Measurements from ENCODE around the gene CLSTN2.

CLSTN2 gene

GRCh38 chr3:140467104-140467577 is 532.2 kb downstream of the CLSTN2 start:
- peak; percentile 5 to 42 (median 20) for DNase-seq

- no peak for DNase-seq
Observed at GRCh38 chr3:140467796-140468315, 532.9 kb downstream of the CLSTN2 start.

- peak in 2 of 4 experiments; percentile 4 to 21 for DNase-seq
Observed at GRCh38 chr3:140468407-140468806, 533.4 kb downstream of the CLSTN2 start.

GRCh38 chr3:140469491-140469890 is 534.5 kb downstream of the CLSTN2 start:
- no peak for DNase-seq

DNA sequence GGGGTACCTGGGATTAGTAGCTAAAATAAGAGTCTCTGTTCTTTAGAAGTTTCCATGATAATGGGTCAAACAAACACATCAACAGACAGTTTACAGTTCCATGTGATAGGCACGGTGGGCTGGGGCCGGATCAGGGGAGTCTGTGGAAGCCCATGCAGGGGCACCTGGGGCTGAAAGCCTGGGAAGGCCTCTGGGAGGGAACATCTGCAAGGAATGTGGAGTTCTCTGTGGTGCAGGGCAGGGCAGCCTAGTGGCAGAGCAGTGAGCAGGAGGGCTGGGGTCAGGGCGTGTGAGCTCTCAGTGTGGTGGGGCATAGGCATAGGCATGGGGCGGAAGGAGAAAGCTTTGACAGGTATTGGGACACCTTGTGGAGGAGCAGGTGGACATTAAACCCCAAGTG is 535.2 kb downstream of the CLSTN2 start:
- no peak for DNase-seq

GRCh38 chr3:140470962-140471361 is 536.0 kb downstream of the CLSTN2 start:
- DNase-seq = no peak

- no peak for DNase-seq
Observed at GRCh38 chr3:140472306-140473020, 537.5 kb downstream of the CLSTN2 start.

DNA sequence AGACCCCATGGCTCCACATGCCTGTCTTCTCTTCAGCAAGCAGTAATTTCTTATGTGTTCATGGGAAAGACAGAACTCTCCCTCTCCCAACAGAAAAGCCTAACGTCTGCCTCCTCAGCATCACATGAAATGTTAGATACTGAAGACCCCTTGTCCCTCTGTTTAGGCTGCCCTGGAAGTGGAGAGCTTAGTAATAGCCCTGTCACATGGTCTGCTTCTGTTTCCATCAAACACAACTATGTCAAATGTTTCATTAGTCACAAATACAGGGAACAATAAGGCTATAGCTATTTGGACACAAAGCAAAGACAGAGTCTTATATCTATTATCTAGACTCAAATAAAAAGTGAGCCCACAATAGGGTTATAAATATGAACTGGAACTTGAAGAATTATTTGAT is 552.6 kb downstream of the CLSTN2 start:
- no peak for DNase-seq

DNA sequence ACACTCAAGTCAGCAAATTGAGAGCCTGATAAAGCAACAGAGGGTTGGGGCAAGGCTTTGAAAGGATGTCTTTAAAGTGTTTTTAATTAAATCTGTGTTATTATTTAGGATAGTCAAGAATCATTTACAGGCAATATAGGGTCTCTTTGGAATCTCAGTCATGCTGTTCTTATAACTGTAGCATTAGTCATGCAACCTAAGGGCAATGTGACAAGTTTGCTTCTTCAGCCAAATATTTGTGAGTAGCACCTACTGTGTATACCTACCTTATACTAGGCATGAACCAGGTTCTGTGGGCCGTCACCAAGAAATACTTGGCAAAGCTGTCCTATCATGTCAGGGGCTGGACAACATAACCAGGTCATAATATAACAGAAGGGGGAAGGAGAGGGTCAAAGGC is 558.3 kb downstream of the CLSTN2 start:
- DNase-seq = no peak

- no peak for DNase-seq
Observed at GRCh38 chr3:140494970-140495369, 560.0 kb downstream of the CLSTN2 start.

GRCh38 chr3:140497331-140497730 is 562.3 kb downstream of the CLSTN2 start:
- DNase-seq = no peak

DNA sequence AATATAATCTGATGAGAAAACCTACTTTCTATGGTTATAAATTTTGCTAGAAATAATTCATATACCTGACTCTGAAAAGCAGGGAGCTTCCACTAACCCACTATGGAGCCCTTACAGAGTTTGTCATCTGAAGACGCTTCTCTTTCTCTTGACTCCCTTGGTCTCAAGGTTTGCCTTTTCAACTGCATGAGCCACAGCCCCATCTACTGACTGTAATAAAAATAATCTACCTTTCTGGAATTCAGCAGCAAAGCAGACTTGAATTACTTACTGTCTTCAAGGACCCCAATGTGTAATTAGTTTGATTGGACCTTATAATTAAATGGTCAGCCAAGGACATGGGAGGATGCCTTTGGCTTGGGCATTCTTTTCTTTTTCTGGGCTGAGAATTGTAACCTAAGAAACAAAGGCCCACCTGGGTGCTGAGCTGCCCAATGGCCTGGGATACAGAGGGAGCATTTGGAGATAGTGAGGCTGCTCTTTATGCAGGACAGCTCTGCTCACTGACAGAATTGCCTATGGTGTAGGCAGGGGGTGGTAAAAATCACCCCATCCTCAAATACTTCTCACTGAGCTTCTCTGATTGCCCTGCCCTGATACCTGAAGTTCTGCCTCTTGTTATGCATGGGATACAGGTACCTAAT is 564.3 kb downstream of the CLSTN2 start:
- DNase-seq = peak in 1 of 4 experiments; percentile 4

DNA sequence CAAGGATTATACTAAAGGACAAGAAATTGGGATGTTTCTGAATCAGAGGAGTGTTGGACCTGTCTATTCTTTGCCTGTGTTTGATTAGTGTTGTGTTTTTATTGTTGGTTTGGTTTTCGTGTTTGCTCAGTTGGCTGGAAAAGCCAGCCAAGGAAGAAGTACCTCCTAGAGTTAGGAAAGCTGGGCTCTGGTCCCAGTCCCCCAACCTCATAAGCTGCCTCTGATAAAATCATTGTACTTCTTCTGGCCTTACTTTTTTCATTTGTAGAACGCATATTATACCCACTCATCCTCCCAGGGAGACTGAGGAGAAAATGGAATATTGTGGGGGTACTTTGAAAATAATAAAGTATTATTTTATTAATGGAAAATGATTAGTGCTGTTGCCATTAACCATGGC is 565.5 kb downstream of the CLSTN2 start:
- no peak for DNase-seq

- peak in 1 of 4 experiments; percentile 5 for DNase-seq
Observed at GRCh38 chr3:140501061-140501769, 566.2 kb downstream of the CLSTN2 start.

DNA sequence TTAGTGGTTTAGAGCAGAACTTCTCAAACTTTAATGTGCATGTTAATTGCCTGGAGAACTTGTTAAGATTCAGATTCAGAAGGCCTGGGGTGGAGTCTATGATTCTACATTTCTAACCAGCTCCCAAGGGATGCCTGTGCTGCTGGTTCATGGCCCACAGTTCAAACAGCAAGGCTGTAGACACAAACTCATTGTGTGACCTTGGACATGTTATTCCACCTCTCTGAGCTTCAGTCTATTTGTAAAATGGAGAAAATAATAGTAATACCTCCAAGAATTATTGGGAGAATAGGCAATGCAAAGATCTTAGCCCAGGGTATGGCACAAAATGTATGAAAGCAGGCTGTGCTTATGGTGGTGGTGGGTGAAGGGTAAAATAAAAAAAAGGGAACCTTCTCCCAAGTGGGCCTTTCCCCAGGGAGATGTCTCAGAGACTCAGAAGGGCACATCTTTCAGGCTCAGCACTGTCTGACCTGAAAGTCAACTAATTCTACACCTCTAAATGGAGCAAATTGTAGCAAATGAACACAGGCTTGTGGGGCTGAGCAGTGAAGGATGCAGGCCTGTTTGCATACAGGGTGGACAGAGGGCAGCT is 566.9 kb downstream of the CLSTN2 start:
- no peak for DNase-seq

GRCh38 chr3:140505213-140505612 is 570.2 kb downstream of the CLSTN2 start:
- DNase-seq = no peak

DNA sequence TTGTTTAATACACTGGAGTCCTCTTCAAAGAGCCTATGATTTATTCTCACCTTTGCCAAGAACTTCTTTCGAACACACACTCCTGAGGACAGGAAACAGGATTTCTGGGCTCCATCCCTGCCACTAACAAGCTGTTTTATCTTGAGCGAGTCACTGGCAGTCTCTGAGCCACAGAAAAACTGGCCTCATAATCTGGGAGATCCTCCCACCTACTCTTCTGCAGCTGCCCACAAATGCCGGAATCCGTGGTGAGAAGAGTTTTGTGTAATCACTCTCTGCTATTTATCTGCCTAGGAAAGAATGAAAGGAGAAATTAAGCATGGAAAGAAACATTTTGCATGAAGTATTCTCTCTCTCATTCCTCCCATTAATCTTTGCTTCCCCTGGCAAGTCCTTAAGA is 570.9 kb downstream of the CLSTN2 start:
- no peak for DNase-seq

- no peak for DNase-seq
Observed at GRCh38 chr3:140508550-140508949, 573.6 kb downstream of the CLSTN2 start.

GRCh38 chr3:140509534-140509933 is 574.5 kb downstream of the CLSTN2 start:
- DNase-seq = no peak

DNA sequence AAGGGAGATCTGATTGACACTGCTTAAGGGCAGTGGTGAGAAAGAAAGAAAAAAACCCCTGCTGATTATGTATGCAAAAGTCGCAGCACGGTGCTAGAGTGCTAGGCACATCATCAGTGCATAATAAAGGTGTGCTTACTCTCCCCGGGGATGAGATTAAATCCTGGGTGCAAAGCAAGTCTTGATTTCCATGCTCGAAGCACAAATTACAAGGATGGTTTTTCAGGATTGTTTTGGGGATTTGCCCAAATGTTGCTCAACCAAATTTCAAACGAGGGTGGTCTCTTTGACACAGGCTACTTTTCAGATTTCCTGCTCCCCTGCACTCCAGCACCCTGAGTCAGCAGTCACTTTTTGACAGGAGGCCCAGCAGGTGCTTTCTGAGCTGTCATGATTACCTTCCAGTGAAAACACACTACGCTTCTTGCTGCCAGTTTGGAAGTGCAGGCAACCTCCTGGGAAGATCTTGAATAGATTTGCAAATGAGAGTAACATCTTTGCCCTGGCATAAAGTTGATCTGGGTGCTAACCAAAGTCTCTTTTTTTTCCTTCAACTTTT is 575.4 kb downstream of the CLSTN2 start:
- no peak for DNase-seq

GRCh38 chr3:140521751-140522445 is 586.9 kb downstream of the CLSTN2 start:
- DNase-seq = no peak
